Fibroblast of lung (primary cell): ENCODE data around the gene LATS1. TPM values are rescaled to one million over a fixed set of nuclear protein-coding genes. Genes with fewer than 3 reads are reported as not detected.
A peak's percentile ranks its signal among the peaks of the same experiment; 100 is the strongest.
"Not testable (repeated sequence)": the region's sequence is repeated elsewhere in the genome, so short reads cannot be mapped to it uniquely, and the experiment has no call there.

Experiments
- DNase-seq, 2 donors: peaks; one replicate each; pipeline versions ENCODE4 v3.0.0 to v3.0.0-alpha.2; 2010; ENCODE audit warnings: low read depth in 2 of 2
- H2AFZ ChIP-seq: 2 replicates; pipeline ENCODE4 v1.5.1; 2012; ENCODE audit warnings: low read length, control low read depth, inconsistent platforms
- H3K27ac ChIP-seq: 2 replicates; pipeline ENCODE4 v1.5.1; 2011; ENCODE audit warnings: low read length, control low read depth; ENCODE audit not compliant: insufficient read depth
- H3K27me3 ChIP-seq: 2 replicates; pipeline ENCODE4 v1.5.1; 2011; ENCODE audit warnings: mild to moderate bottlenecking, low read length; ENCODE audit not compliant: control insufficient read depth, insufficient read depth
- H3K36me3 ChIP-seq: 2 replicates; pipeline ENCODE4 v1.5.1; 2011; ENCODE audit warnings: low read length; ENCODE audit not compliant: control insufficient read depth, insufficient read depth
- H3K4me1 ChIP-seq: 2 replicates; pipeline ENCODE4 v1.5.1; 2011; ENCODE audit warnings: low read length; ENCODE audit not compliant: control insufficient read depth, insufficient read depth; ENCODE audit errors: extremely low read depth
- H3K4me2 ChIP-seq: 2 replicates; pipeline ENCODE4 v1.5.1; 2011; ENCODE audit warnings: low read length, control low read depth; ENCODE audit not compliant: insufficient read depth; ENCODE audit errors: extremely low read depth
- H3K4me3 ChIP-seq, 4 experiments: fragments of 200-600 bp in 1 of 4; sonication (generic) in 1 of 4; replicated peaks in 1 of 4; 2 replicates each; pipeline ENCODE4 v1.5.1; 2011 to 2016; ENCODE audit warnings: low read length in 4 of 4, low read depth in 3 of 4, mild to moderate bottlenecking in 3 of 4, control low read depth in 2 of 4, inconsistent platforms in 1 of 4, mixed read lengths in 1 of 4; ENCODE audit not compliant: insufficient read depth in 1 of 4; ENCODE audit errors: control extremely low read depth in 1 of 4
- H3K79me2 ChIP-seq: 2 replicates; pipeline ENCODE4 v1.5.1; 2012; ENCODE audit warnings: mild to moderate bottlenecking, low read length, inconsistent platforms; ENCODE audit not compliant: control insufficient read depth, insufficient read depth
- H3K9ac ChIP-seq: 2 replicates; pipeline ENCODE4 v1.5.1; 2011; ENCODE audit warnings: mild to moderate bottlenecking, low read length, control low read depth; ENCODE audit not compliant: insufficient read depth
- H3K9me3 ChIP-seq: 2 replicates; pipeline ENCODE4 v1.5.1; 2012; ENCODE audit warnings: low read depth, low read length; ENCODE audit not compliant: control insufficient read depth, insufficient read depth
- H4K20me1 ChIP-seq: 2 replicates; pipeline ENCODE4 v1.5.1; 2011; ENCODE audit warnings: low read length; ENCODE audit not compliant: control insufficient read depth, insufficient read depth; ENCODE audit errors: extremely low read depth
- CTCF ChIP-seq, 2 donors: IDR thresholded peaks in 1 of 2; conservative IDR thresholded peaks in 1 of 2; 1 replicate in 1 of 2; 2 replicates in 1 of 2; pipeline ENCODE4 v1.5.1; 2011 to 2012; ENCODE audit warnings: low read length in 2 of 2, control low read depth in 1 of 2, inconsistent platforms in 1 of 2, low read depth in 1 of 2, mild to moderate bottlenecking in 1 of 2
- EZH2 ChIP-seq: IDR thresholded peaks from 2 replicates; pipeline ENCODE4 v1.5.1; 2012; ENCODE audit warnings: low read length, control low read depth, mild to moderate bottlenecking; ENCODE audit errors: missing control alignments
- polyA plus RNA-seq, 2 donors: library from polyadenylated mRNA; depleted of rRNA in 1 of 2; stranded (reverse) in 1 of 2; unstranded in 1 of 2; fragments of >200 nt; gene quantifications; 2 replicates each; pipeline ENCODE4 v1.2.1, GENCODE V29; 2011 to 2012; ENCODE audit warnings: missing spikeins in 1 of 2
- total RNA-seq: library from RNA; depleted of rRNA; stranded (reverse); fragments of >200 nt; gene quantifications from 2 replicates; pipeline ENCODE4 v1.2.1, GENCODE V29; 2014

LATS1 gene
- total and polyA plus RNA-seq, 2 donors (not counting 1 experiment from before 2014, with no cell fraction given): 8.6 to 20.3 TPM

- Histone ChIP-seq H3K36me3 (no peaks in the 10 kb centered on the region), H3K27me3 (no peaks in the 10 kb centered on the region), H3K9ac (no peak overlapping the region), H3K4me1 (no peaks in the 10 kb centered on the region), H4K20me1 (no peaks in the 10 kb centered on the region), H3K4me2 (no peak overlapping the region), H3K27ac (no peak overlapping the region), H3K79me2 (peaks cover 92% of the 10 kb centered on the region), H3K9me3 (no peaks in the 10 kb centered on the region), H3K4me3 (no peak overlapping the region), H2AFZ (no peak overlapping the region)
- TF ChIP-seq CTCF (conservative IDR thresholded peaks at IDR 0.05 in 1 of 2, IDR thresholded peaks at IDR 0.05 in 1 of 2; ENCODE audit: low read depth in 1 of 2, low read length in 2 of 2): no peak
- TF ChIP-seq EZH2: no peak
- no peak for DNase-seq
Measured at GRCh38 chr6:149754548-149754947, 36.6 kb upstream of the LATS1 start.

- not testable (repeated sequence) for H4K20me1 ChIP-seq, H3K4me3 ChIP-seq, H2AFZ ChIP-seq, H3K4me2 ChIP-seq, H3K27ac ChIP-seq, H3K9me3 ChIP-seq, H3K4me1 ChIP-seq, H3K36me3 ChIP-seq, DNase-seq, H3K9ac ChIP-seq, H3K27me3 ChIP-seq
- peaks cover 84% of the 10 kb centered on the region for H3K79me2 ChIP-seq
Measured at GRCh38 chr6:149753374-149753637, 35.4 kb upstream of the LATS1 start.

GRCh38 chr6:149752600-149753373, 34.9 kb upstream of the LATS1 start:
- H3K27me3 ChIP-seq: no peaks in the 10 kb centered on the region
- no peak overlapping the region for H2AFZ ChIP-seq
- TF ChIP-seq CTCF (conservative IDR thresholded peaks at IDR 0.05 in 1 of 2, IDR thresholded peaks at IDR 0.05 in 1 of 2; ENCODE audit: low read depth in 1 of 2, low read length in 2 of 2): no peak
- TF ChIP-seq EZH2: no peak
- H3K9ac ChIP-seq: no peak overlapping the region
- H3K9me3 ChIP-seq: no peaks in the 10 kb centered on the region
- no peaks in the 10 kb centered on the region for H3K4me1 ChIP-seq
- H3K36me3 ChIP-seq: no peaks in the 10 kb centered on the region
- peaks cover 81% of the 10 kb centered on the region for H3K79me2 ChIP-seq
- no peak overlapping the region for H3K4me3 ChIP-seq
- DNase-seq: peak in 1 of 2 donors; percentile 41
- H3K4me2 ChIP-seq: peak overlapping the region; percentile 48
- H4K20me1 ChIP-seq: no peaks in the 10 kb centered on the region
- H3K27ac ChIP-seq: no peak overlapping the region

GRCh38 chr6:149751920-149752319, 34.0 kb upstream of the LATS1 start:
- DNase-seq, H4K20me1 ChIP-seq, H2AFZ ChIP-seq: not testable (repeated sequence)

More at GRCh38 chr6:149751920-149752319, 34.0 kb upstream of the LATS1 start:
- not testable (repeated sequence) for H3K27me3 ChIP-seq, H3K9me3 ChIP-seq, H3K4me3 ChIP-seq, H3K4me1 ChIP-seq, H3K36me3 ChIP-seq, H3K9ac ChIP-seq, H3K4me2 ChIP-seq, H3K27ac ChIP-seq
- H3K79me2 ChIP-seq: peaks cover 73% of the 10 kb centered on the region
